Measurements from ENCODE around the gene DMGDH.

DMGDH gene

GRCh38 chr5:79070350-79070667 lies 835 bp upstream of the DMGDH start:
- no peak for DNase-seq (ENCODE audit: low read depth, low spot score)

GRCh38 chr5:79062436-79062835 lies 7.0 kb downstream of the DMGDH start:
- no peak for DNase-seq (ENCODE audit: low read depth, low spot score)

- DNase-seq (ENCODE audit: low read depth, low spot score), result no peak
Measured at GRCh38 chr5:79059674-79060073, 9.8 kb downstream of the DMGDH start.

GRCh38 chr5:79056847-79057246 lies 12.6 kb downstream of the DMGDH start:
- DNase-seq (ENCODE audit: low read depth, low spot score), result no peak

GRCh38 chr5:79055017-79055416 lies 14.5 kb downstream of the DMGDH start:
- DNase-seq (ENCODE audit: low read depth, low spot score), result no peak

- DNase-seq (ENCODE audit: low read depth, low spot score), result no peak
Measured at GRCh38 chr5:79053321-79053720, 16.2 kb downstream of the DMGDH start.

GRCh38 chr5:79050498-79050897 lies 19.0 kb downstream of the DMGDH start:
- DNase-seq (ENCODE audit: low read depth, low spot score), result no peak

- no peak for DNase-seq (ENCODE audit: low read depth, low spot score)
Measured at GRCh38 chr5:79048437-79048836, 21.0 kb downstream of the DMGDH start.

GRCh38 chr5:79047199-79047598 lies 22.3 kb downstream of the DMGDH start:
- no peak for DNase-seq (ENCODE audit: low read depth, low spot score)

GRCh38 chr5:79042188-79042587 lies 27.3 kb downstream of the DMGDH start:
- DNase-seq (ENCODE audit: low read depth, low spot score), result no peak

- DNase-seq (ENCODE audit: low read depth, low spot score), result no peak
Measured at GRCh38 chr5:79036769-79037168, 32.7 kb downstream of the DMGDH start.

GRCh38 chr5:79035237-79035636 lies 34.2 kb downstream of the DMGDH start:
- DNase-seq (ENCODE audit: low read depth, low spot score), result no peak

- no peak for DNase-seq (ENCODE audit: low read depth, low spot score)
Measured at GRCh38 chr5:79032782-79033181, 36.7 kb downstream of the DMGDH start.

- no peak for DNase-seq (ENCODE audit: low read depth, low spot score)
Measured at GRCh38 chr5:79032031-79032695, 37.3 kb downstream of the DMGDH start.

GRCh38 chr5:79031485-79031867 lies 38.0 kb downstream of the DMGDH start:
- no peak for DNase-seq (ENCODE audit: low read depth, low spot score)

GRCh38 chr5:79030663-79031484 lies 38.6 kb downstream of the DMGDH start:
- no peak for DNase-seq (ENCODE audit: low read depth, low spot score)

GRCh38 chr5:79025054-79025472 lies 44.4 kb downstream of the DMGDH start:
- peak; percentile 44 for DNase-seq (ENCODE audit: low read depth, low spot score)

GRCh38 chr5:79023947-79024346 lies 45.5 kb downstream of the DMGDH start:
- DNase-seq (ENCODE audit: low read depth, low spot score), result no peak

- no peak for DNase-seq (ENCODE audit: low read depth, low spot score)
Measured at GRCh38 chr5:79023348-79023747, 46.1 kb downstream of the DMGDH start.

- DNase-seq (ENCODE audit: low read depth, low spot score), result no peak
Measured at GRCh38 chr5:79022771-79023170, 46.7 kb downstream of the DMGDH start.

- no peak for DNase-seq (ENCODE audit: low read depth, low spot score)
Measured at GRCh38 chr5:79021753-79022152, 47.7 kb downstream of the DMGDH start.

- peak; percentile 36 for DNase-seq (ENCODE audit: low read depth, low spot score)
Measured at GRCh38 chr5:79020861-79021561, 48.5 kb downstream of the DMGDH start.

- DNase-seq (ENCODE audit: low read depth, low spot score), result no peak
Measured at GRCh38 chr5:79014631-79015030, 54.8 kb downstream of the DMGDH start.
